Upper lobe of left lung (tissue), 4 donors: ENCODE results near the gene ELFN2.

Source experiments
- EP300 ChIP-seq, 4 donors: sonication (generic); formaldehyde crosslinking; IDR thresholded peaks; one replicate each; pipeline ENCODE4 v1.5.1; 2017; ENCODE audit warnings: antibody characterized with exemption in 4 of 4, control low read depth in 2 of 4
- POLR2AphosphoS5 ChIP-seq, 2 donors: sonication (generic); formaldehyde crosslinking; IDR thresholded peaks; one replicate each; pipeline ENCODE4 v1.5.1; 2017; ENCODE audit warnings: antibody characterized with exemption in 2 of 2
- TF ChIP-seq, protein P1 (sequence below), 6 experiments: fragments of 450-650 bp in 4 of 6; fragments of 200-600 bp in 2 of 6; sonication (generic) in 2 of 6; IDR thresholded peaks; one replicate each; pipeline ENCODE4 v1.5.1; 2016 to 2019; ENCODE audit warnings: antibody characterized with exemption in 6 of 6

DNA sequence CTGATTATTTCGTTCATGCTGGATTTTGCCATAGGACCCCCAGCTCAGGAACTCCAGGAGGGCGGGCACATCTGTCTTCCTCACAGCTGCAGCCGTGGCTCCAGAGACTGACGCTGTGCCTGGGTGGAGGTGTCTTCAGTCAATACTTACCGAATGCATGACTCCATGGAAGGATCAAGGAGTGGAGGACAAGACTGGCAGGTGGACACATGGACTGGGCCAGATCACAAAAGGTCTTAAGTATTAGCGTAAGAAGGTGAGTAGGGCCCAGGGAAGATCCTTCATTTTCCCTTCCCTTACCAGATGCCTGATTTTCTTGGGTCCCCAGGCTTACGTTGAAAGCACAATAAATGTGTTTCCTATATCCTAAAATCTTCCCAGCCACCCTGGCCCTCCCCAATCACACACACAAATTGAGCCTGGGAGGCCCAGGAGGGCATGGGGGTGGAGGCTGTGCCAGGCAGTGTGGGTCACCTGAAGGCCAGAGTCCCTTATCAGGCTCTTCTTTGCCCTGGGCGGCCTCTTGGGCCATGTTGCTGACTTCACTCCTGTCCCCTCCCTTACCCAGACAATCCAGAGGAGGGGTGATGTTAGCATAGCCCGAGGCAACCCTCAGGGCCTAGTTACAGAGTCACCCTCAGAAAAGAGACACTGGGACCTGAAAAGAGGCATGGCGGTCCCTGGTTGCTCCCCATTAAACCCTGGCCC lies 88.6 kb downstream of the ELFN2 start:
- TF ChIP-seq, protein P1, sequence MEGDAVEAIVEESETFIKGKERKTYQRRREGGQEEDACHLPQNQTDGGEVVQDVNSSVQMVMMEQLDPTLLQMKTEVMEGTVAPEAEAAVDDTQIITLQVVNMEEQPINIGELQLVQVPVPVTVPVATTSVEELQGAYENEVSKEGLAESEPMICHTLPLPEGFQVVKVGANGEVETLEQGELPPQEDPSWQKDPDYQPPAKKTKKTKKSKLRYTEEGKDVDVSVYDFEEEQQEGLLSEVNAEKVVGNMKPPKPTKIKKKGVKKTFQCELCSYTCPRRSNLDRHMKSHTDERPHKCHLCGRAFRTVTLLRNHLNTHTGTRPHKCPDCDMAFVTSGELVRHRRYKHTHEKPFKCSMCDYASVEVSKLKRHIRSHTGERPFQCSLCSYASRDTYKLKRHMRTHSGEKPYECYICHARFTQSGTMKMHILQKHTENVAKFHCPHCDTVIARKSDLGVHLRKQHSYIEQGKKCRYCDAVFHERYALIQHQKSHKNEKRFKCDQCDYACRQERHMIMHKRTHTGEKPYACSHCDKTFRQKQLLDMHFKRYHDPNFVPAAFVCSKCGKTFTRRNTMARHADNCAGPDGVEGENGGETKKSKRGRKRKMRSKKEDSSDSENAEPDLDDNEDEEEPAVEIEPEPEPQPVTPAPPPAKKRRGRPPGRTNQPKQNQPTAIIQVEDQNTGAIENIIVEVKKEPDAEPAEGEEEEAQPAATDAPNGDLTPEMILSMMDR (IDR thresholded peaks at IDR 0.05) = no peak
- TF ChIP-seq POLR2AphosphoS5 (IDR thresholded peaks at IDR 0.05) (no peak), EP300 (IDR thresholded peaks at IDR 0.05) (no peak)
